Measurements from ENCODE around the gene PSTPIP2.

GRCh38 chr18:45995461-45995860 is 76.6 kb downstream of the PSTPIP2 start:
- TF ChIP-seq, protein P1, sequence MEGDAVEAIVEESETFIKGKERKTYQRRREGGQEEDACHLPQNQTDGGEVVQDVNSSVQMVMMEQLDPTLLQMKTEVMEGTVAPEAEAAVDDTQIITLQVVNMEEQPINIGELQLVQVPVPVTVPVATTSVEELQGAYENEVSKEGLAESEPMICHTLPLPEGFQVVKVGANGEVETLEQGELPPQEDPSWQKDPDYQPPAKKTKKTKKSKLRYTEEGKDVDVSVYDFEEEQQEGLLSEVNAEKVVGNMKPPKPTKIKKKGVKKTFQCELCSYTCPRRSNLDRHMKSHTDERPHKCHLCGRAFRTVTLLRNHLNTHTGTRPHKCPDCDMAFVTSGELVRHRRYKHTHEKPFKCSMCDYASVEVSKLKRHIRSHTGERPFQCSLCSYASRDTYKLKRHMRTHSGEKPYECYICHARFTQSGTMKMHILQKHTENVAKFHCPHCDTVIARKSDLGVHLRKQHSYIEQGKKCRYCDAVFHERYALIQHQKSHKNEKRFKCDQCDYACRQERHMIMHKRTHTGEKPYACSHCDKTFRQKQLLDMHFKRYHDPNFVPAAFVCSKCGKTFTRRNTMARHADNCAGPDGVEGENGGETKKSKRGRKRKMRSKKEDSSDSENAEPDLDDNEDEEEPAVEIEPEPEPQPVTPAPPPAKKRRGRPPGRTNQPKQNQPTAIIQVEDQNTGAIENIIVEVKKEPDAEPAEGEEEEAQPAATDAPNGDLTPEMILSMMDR (IDR thresholded peaks at IDR 0.05), result no peak
- TF ChIP-seq POLR2A (IDR thresholded peaks at IDR 0.05) (no peak), POLR2AphosphoS5 (IDR thresholded peaks at IDR 0.05) (no peak)

Data from gastroesophageal sphincter (tissue), 3 donors.